Peyer's patch (tissue), 4 donors: ENCODE results near the gene PXDC1. TPM values are rescaled to one million over a fixed set of nuclear protein-coding genes. Genes with fewer than 3 reads are reported as not detected.
"Not testable (repeated sequence)": the region's sequence is repeated elsewhere in the genome, so short reads cannot be mapped to it uniquely, and the experiment has no call there.

ENCODE experiments used
- DNase-seq, 3 donors: peaks; one replicate each; pipeline ENCODE4 v3.0.0-alpha.2; 2017 to 2019
- H3K27ac ChIP-seq, 4 donors: fragments of 200-600 bp; sonication (generic); one replicate each; pipeline ENCODE4 v1.5.1; 2016 to 2019
- H3K27me3 ChIP-seq, 2 donors: fragments of 200-600 bp; sonication (generic); one replicate each; pipeline ENCODE4 v1.5.1; 2019
- H3K36me3 ChIP-seq, 3 donors: fragments of 200-600 bp; sonication (generic); one replicate each; pipeline ENCODE4 v1.5.1; 2016 to 2019
- H3K4me1 ChIP-seq, 4 donors: fragments of 200-600 bp; sonication (generic); one replicate each; pipeline ENCODE4 v1.5.1; 2016 to 2019
- H3K4me3 ChIP-seq, 4 donors: fragments of 200-600 bp; sonication (generic); 1 replicate in 3 of 4; 2 replicates in 1 of 4; pipeline ENCODE4 v1.5.1; 2016 to 2019; ENCODE audit warnings: mild to moderate bottlenecking in 1 of 4
- H3K9me3 ChIP-seq, 4 donors: fragments of 200-600 bp; sonication (generic); one replicate each; pipeline ENCODE4 v1.5.1; 2016 to 2019; ENCODE audit warnings: mild to moderate bottlenecking in 1 of 4
- CTCF ChIP-seq, 6 experiments: fragments of 450-650 bp in 4 of 6; fragments of 200-600 bp in 2 of 6; sonication (generic) in 1 of 6; IDR thresholded peaks; one replicate each; pipeline ENCODE4 v1.5.1; 2017 to 2019; ENCODE audit warnings: antibody characterized with exemption in 6 of 6, mild to moderate bottlenecking in 3 of 6, moderate library complexity in 1 of 6
- POLR2A ChIP-seq, 2 donors: fragments of 450-650 bp; IDR thresholded peaks; one replicate each; pipeline ENCODE4 v1.5.1; 2017; ENCODE audit warnings: antibody characterized with exemption in 2 of 2, mild to moderate bottlenecking in 2 of 2, moderate library complexity in 2 of 2
- total RNA-seq, 4 donors: library from RNA; depleted of rRNA; stranded (reverse); fragments of >200 nt; gene quantifications; one replicate each; pipeline ENCODE4 v1.1.0, GENCODE V29; 2016

PXDC1 gene
- total RNA-seq, 4 donors from 2014 or later, result 35.5 to 69.4 (median 61.1) TPM

GRCh38 chr6:3757241-3757641 lies 5.7 kb upstream of the PXDC1 start:
- no peak for TF ChIP-seq POLR2A (IDR thresholded peaks at IDR 0.05)
- no peak for TF ChIP-seq CTCF (IDR thresholded peaks at IDR 0.05)
- no peaks in the 10 kb centered on the region for H3K27me3 ChIP-seq
- DNase-seq, result peak in 1 of 3 donors; percentile 44
- peaks cover 0 to 6% (median 3%) of the 10 kb centered on the region in 4 donors for H3K4me1 ChIP-seq
- H3K4me3 ChIP-seq, result no peak overlapping the region
- no peaks in the 10 kb centered on the region for H3K9me3 ChIP-seq
- H3K27ac ChIP-seq, result peak overlapping the region in 2 of 4 donors; percentile 61 to 72
- no peaks in the 10 kb centered on the region for H3K36me3 ChIP-seq

GRCh38 chr6:3756546-3756945 lies 5.0 kb upstream of the PXDC1 start:
- TF ChIP-seq CTCF (IDR thresholded peaks at IDR 0.05) (no peak), POLR2A (IDR thresholded peaks at IDR 0.05) (no peak)

GRCh38 chr6:3755637-3756545 lies 4.4 kb upstream of the PXDC1 start:
- DNase-seq, result peak in 2 of 3 donors; percentile 64
- H3K9me3 ChIP-seq, result no peaks in the 10 kb centered on the region

More at GRCh38 chr6:3756546-3756945, 5.0 kb upstream of the PXDC1 start:
- Histone ChIP-seq H3K4me3 (no peak overlapping the region), H3K27me3 (no peaks in the 10 kb centered on the region), H3K4me1 (peaks cover 0 to 6% (median 5%) of the 10 kb centered on the region in 4 donors), H3K36me3 (no peaks in the 10 kb centered on the region), H3K9me3 (no peaks in the 10 kb centered on the region), H3K27ac (peak overlapping the region in 2 of 4 donors; percentile 61 to 72)
- peak in 2 of 3 donors; percentile 56 to 57 for DNase-seq

GRCh38 chr6:3754776-3755175 lies 3.3 kb upstream of the PXDC1 start:
- DNase-seq, result no peak
- Histone ChIP-seq H3K36me3 (no peaks in the 10 kb centered on the region), H3K4me3 (no peak overlapping the region), H3K9me3 (no peaks in the 10 kb centered on the region), H3K4me1 (peaks cover 0 to 16% (median 6%) of the 10 kb centered on the region in 4 donors), H3K27me3 (no peaks in the 10 kb centered on the region), H3K27ac (peak overlapping the region in 2 of 4 donors; percentile 5 to 72)
- TF ChIP-seq CTCF (IDR thresholded peaks at IDR 0.05), result no peak
- TF ChIP-seq POLR2A (IDR thresholded peaks at IDR 0.05), result no peak

More at GRCh38 chr6:3755637-3756545, 4.4 kb upstream of the PXDC1 start:
- Histone ChIP-seq H3K36me3 (no peaks in the 10 kb centered on the region), H3K27me3 (no peaks in the 10 kb centered on the region), H3K4me1 (peaks cover 0 to 6% (median 5%) of the 10 kb centered on the region in 4 donors), H3K4me3 (no peak overlapping the region), H3K27ac (peak overlapping the region in 2 of 4 donors; percentile 61 to 72)
- no peak for TF ChIP-seq CTCF (IDR thresholded peaks at IDR 0.05)
- no peak for TF ChIP-seq POLR2A (IDR thresholded peaks at IDR 0.05)

- Histone ChIP-seq H3K27ac (peak overlapping the region in 1 of 4 donors; percentile 90), H3K4me1 (peaks cover 0 to 16% (median 9%) of the 10 kb centered on the region in 4 donors)
- peak in 1 of 3 donors; percentile 38 for DNase-seq
- H3K27me3 ChIP-seq, H3K4me3 ChIP-seq, H3K36me3 ChIP-seq, H3K9me3 ChIP-seq: not testable (repeated sequence)
These were observed 2.7 kb upstream of the PXDC1 start for GRCh38 chr6:3754032-3754725.
